ENCODE results near the gene CTNNA1.

Gene CTNNA1

DNA sequence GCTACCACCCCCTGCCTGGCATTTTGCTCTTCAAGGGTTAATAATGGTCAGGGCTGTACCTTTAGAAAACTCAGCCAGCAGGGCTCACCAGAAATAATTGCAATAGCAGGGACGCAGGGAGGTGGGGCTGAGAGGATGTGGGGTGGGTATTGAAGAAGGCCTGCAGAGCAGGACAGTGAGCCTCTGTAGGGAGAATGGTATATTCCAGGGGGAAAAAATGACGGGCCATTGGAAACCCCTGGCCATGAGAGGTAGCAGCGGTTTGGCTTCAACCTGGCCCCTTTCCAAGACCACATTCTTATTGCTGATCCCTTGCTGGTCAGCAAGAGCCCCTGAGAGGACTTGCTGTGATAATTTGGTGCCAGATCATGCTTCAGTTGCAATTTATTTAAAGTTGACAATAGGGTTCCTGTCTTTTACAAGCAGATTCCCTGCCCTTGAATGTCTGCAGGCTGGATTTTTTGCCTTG, 36.7 kb upstream of the CTNNA1 start:
- H3K4me3 ChIP-seq (ENCODE audit: low read depth, low read length), result no peak overlapping the region
- TF ChIP-seq, protein P1, sequence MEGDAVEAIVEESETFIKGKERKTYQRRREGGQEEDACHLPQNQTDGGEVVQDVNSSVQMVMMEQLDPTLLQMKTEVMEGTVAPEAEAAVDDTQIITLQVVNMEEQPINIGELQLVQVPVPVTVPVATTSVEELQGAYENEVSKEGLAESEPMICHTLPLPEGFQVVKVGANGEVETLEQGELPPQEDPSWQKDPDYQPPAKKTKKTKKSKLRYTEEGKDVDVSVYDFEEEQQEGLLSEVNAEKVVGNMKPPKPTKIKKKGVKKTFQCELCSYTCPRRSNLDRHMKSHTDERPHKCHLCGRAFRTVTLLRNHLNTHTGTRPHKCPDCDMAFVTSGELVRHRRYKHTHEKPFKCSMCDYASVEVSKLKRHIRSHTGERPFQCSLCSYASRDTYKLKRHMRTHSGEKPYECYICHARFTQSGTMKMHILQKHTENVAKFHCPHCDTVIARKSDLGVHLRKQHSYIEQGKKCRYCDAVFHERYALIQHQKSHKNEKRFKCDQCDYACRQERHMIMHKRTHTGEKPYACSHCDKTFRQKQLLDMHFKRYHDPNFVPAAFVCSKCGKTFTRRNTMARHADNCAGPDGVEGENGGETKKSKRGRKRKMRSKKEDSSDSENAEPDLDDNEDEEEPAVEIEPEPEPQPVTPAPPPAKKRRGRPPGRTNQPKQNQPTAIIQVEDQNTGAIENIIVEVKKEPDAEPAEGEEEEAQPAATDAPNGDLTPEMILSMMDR (IDR thresholded peaks at IDR 0.05; ENCODE audit: low read depth, low read length), result no peak

DNA sequence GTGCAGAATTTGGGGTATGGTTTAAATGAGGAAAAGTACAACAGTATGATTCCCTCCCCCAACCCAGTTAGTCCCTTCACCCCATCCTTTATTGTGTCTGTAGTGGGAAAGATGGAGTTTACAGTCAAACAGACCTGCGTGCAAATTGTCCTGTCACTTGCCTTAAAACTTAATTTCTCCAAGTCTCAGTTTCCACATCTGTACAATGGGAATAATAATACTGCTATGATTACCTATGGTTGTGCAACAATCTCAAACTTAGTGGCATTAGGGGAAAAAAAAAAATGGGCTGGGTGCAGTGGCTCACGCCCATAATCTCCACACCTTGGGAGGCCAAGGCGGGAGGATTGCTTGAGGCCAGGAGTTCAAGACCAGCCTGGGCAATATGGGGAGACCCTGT, 35.8 kb upstream of the CTNNA1 start:
- H3K4me3 ChIP-seq (ENCODE audit: low read depth, low read length), result no peak overlapping the region
- TF ChIP-seq, protein P1 (IDR thresholded peaks at IDR 0.05; ENCODE audit: low read depth, low read length), result no peak

DNA sequence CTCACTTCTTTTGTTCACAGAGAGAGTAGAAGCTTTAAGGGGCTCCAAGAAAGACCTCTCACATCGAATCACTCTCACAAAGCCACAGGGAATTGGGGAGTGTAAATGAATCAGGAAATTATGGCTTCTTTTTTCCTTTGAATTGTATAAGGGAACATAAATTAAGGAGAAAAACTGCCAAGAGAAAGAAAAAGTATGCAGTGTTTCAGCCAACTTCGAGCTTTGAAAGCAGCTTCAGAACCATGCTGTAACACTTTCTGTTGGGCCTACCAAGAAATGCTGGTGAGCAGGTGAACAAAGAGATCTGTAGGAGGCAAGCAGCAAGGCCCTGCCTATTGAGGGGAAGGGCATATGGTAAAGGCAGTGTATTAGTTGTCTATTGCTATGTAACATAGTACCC, 33.4 kb upstream of the CTNNA1 start:
- TF ChIP-seq, protein P1 (IDR thresholded peaks at IDR 0.05; ENCODE audit: low read depth, low read length), result no peak

DNA sequence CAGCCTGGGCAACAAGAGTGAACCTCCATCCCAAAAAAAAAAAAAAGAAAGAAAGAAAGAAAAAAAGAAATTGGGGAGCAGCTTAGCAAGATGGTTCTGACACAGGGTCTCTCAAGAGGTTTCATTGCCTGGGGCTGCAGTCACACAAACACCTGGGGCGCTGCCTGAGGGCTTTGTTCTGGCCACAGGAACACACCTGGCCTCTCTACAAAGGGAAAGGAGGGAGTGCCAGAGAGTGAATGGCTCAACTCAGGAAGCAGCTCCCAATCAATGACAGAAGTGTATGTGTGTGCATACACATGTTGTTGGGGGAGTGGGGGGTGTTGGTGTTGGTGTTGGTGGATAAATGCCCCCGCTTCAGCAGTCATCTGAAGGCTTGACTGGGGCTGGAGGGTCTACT, 32.4 kb upstream of the CTNNA1 start:
- no peak overlapping the region for H3K4me3 ChIP-seq (ENCODE audit: low read depth, low read length)
- TF ChIP-seq, protein P1 (IDR thresholded peaks at IDR 0.05; ENCODE audit: low read depth, low read length), result no peak

More for the DNA sequence above, 33.4 kb upstream of the CTNNA1 start:
- no peak overlapping the region for H3K4me3 ChIP-seq (ENCODE audit: low read depth, low read length)

DNA sequence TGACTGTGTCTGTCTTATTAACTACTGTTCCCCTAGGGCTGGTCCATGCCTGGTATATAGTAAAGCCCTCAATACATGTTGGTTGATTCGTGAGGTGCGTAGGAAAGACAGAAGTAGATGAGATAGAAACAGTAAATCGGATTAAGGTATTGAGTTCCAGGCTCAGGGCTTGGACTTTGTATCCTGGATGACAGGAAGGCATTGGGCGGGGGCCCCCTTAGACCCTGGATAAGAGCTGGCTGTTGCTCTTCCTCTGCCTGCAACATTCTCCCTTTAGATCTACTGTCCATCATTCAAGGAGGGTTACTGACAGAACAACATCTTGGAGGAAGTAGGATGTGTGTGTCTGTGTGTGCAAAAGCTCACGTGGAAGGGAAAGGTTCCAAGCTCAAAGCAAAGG, 31.2 kb upstream of the CTNNA1 start:
- no peak overlapping the region for H3K4me3 ChIP-seq (ENCODE audit: low read depth, low read length)
- TF ChIP-seq, protein P1 (IDR thresholded peaks at IDR 0.05; ENCODE audit: low read depth, low read length), result no peak

DNA sequence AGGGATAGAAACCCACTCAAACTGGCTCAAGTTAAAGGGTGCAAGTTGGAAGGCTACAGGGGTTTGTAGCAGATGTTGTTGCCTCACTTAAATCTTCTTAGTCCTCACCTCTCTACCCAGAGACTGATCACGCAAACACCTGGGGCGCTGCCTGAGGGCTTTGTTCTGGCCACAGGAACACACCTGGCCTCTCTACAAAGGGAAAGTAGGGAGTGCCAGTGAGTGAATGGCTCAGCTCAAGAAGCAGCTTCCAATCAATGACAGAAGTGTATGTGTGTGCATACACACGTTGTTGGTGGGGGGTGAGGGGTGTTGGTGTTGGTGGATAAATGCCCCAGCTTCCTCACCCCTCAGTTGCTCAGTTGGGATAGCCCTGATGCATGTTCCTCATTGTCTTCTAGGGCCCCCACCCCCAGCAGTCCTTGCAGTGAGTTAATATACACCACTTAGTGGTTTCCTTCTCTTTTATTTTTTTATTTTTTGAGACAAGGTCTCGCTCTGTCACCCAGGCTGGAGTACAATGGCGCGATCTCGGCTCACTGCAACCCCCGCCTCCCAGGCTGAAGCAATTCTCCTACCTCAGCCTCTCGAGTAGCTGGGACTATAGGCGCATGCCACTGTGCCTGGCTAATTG, 30.6 kb upstream of the CTNNA1 start:
- H3K4me3 ChIP-seq (ENCODE audit: low read depth, low read length), result no peak overlapping the region
- TF ChIP-seq, protein P1 (IDR thresholded peaks at IDR 0.05; ENCODE audit: low read depth, low read length), result no peak

DNA sequence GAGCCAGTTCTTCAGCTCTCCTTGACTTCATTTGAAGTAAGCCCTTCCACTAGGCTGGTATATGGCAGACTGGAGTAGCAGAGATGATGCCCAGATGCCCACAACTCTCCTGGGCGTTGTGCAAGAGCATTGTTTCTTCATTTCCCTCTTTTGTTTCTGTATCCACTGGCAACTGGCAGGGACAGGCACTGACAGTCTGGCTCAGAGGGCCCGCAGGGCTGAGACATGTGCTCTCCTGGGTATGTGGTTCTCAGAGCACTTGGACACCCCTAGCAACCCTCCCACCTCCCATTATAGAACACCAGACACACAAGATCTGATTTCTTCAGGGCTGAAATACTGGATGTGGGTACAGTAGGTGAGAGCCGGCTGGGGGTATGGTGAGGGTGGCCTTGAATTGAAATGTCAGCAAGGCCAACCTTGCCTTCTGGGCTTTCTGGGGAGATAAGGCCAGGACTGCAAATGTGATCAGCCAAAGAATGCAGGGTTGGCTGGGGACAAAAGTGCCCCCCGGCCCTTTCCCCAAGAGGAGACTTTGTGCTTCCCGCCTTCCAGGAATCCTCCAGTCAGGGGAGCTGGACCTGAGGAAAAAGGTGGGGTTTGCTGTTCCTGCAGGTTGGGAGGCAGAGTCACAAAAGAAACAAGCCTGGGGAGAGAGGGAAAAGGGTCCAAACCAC, 28.6 kb upstream of the CTNNA1 start:
- no peak overlapping the region for H3K4me3 ChIP-seq (ENCODE audit: low read depth, low read length)

More for the DNA sequence above, 28.6 kb upstream of the CTNNA1 start:
- TF ChIP-seq, protein P1 (IDR thresholded peaks at IDR 0.05; ENCODE audit: low read depth, low read length), result no peak

All from WI38 (cell line).